Measurements from ENCODE around the gene ITPRIPL2.

ITPRIPL2 gene

GRCh38 chr16:19142939-19143598, 29.3 kb downstream of the ITPRIPL2 start:
- DNase-seq (ENCODE audit: low read depth in 1 of 2, low spot score in 1 of 2), result no peak

- DNase-seq (ENCODE audit: low read depth in 1 of 2, low spot score in 1 of 2), result no peak
Observed at GRCh38 chr16:19143599-19143956, 29.8 kb downstream of the ITPRIPL2 start.

GRCh38 chr16:19145010-19145409, 31.2 kb downstream of the ITPRIPL2 start:
- DNase-seq (ENCODE audit: low read depth in 1 of 2, low spot score in 1 of 2), result no peak

- no peak for DNase-seq (ENCODE audit: low read depth in 1 of 2, low spot score in 1 of 2)
Observed at GRCh38 chr16:19147126-19147525, 33.4 kb downstream of the ITPRIPL2 start.

- no peak for DNase-seq (ENCODE audit: low read depth in 1 of 2, low spot score in 1 of 2)
Observed at GRCh38 chr16:19147627-19148026, 33.9 kb downstream of the ITPRIPL2 start.

- no peak for DNase-seq (ENCODE audit: low read depth in 1 of 2, low spot score in 1 of 2)
Observed at GRCh38 chr16:19148189-19148588, 34.4 kb downstream of the ITPRIPL2 start.

GRCh38 chr16:19151310-19151709, 37.5 kb downstream of the ITPRIPL2 start:
- DNase-seq (ENCODE audit: low read depth in 1 of 2, low spot score in 1 of 2), result no peak

- no peak for DNase-seq (ENCODE audit: low read depth in 1 of 2, low spot score in 1 of 2)
Observed at GRCh38 chr16:19152042-19152441, 38.3 kb downstream of the ITPRIPL2 start.

GRCh38 chr16:19153876-19154275, 40.1 kb downstream of the ITPRIPL2 start:
- DNase-seq (ENCODE audit: low read depth in 1 of 2, low spot score in 1 of 2), result no peak

- DNase-seq (ENCODE audit: low read depth in 1 of 2, low spot score in 1 of 2), result no peak
Observed at GRCh38 chr16:19162085-19162484, 48.3 kb downstream of the ITPRIPL2 start.

- no peak for DNase-seq (ENCODE audit: low read depth in 1 of 2, low spot score in 1 of 2)
Observed at GRCh38 chr16:19163215-19163614, 49.5 kb downstream of the ITPRIPL2 start.

- no peak for DNase-seq (ENCODE audit: low read depth in 1 of 2, low spot score in 1 of 2)
Observed at GRCh38 chr16:19164285-19164684, 50.5 kb downstream of the ITPRIPL2 start.

GRCh38 chr16:19165101-19165500, 51.3 kb downstream of the ITPRIPL2 start:
- no peak for DNase-seq (ENCODE audit: low read depth in 1 of 2, low spot score in 1 of 2)

GRCh38 chr16:19166500-19166899, 52.7 kb downstream of the ITPRIPL2 start:
- DNase-seq (ENCODE audit: low read depth in 1 of 2, low spot score in 1 of 2), result no peak

DNA sequence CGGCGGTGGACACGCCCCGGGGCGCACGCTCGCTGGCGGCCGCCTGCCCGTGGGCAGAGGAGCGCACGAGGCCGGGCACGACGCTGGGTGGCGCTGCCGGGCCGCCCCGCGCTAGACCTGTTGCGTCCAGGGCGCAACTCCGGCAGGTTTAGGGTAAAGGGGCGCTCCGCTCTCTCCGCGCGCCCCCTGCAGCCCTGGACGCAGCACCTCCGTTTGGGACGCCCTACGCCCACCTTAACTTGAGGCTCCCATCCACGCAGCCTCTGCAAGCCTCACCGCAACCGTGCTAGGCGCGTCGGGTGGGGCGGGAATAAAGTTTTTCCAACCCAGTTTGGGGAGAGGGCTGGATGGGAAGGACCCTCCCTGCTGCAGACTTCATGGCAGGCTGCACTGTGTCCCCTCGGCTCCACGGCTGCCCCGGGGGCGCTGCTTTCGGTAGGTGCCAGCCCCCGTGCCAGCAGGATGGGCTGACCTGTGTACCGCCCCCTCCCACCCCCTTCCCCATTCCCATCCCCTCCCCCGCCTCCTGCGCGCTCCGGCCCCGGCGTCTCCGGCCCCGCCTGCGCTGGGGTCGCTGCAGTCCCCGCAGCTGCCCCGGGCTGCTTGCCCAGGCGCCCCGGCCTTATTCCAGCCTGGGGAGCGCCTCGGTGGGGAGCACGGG, 54.1 kb downstream of the ITPRIPL2 start, which contains the start of gene SYT17:
Gene SYT17, plus strand, starts transcription at position 531 of the 661 bp plus-strand sequence. CDS start 407 bp downstream, outside the sequence.
- DNase-seq (ENCODE audit: low read depth in 1 of 2, low spot score in 1 of 2), result peak in 1 of 2 donors; percentile 3

- no peak for DNase-seq (ENCODE audit: low read depth in 1 of 2, low spot score in 1 of 2)
Observed at GRCh38 chr16:19168371-19169081, 54.8 kb downstream of the ITPRIPL2 start.

DNA sequence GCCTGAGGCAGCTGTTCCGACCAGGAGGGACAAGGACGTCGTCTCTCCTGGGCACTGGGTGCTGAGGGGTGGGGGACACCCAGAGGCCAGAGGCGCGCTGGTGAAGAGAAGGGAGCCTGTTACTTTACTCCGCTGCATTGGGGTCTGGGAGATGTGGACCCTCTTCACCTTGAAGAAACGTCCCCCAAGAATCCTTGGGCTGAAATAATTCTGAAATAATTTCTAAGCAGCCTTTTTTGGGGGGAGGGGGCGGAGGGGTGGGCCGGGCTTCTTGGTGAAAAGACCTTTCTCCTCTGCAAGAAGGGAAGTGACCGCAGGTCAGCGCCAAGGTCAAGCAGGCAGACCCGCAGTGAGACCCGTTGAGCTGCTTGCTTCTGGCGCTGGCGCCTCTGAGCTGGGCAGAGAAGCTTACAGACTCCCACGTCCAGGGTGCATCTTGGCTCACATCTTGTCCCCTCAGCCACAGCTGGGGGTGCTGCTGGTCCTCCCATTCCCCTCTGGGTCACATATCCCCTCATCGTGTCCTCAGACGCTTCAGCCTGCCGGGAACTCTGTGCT, 55.4 kb downstream of the ITPRIPL2 start:
- DNase-seq (ENCODE audit: low read depth in 1 of 2, low spot score in 1 of 2), result no peak

GRCh38 chr16:19170043-19170655, 56.4 kb downstream of the ITPRIPL2 start:
- no peak for DNase-seq (ENCODE audit: low read depth in 1 of 2, low spot score in 1 of 2)
